Stimulated activated CD4-positive, alpha-beta T cell treated with anti-CD3 and anti-CD28 coated beads, Interleukin-1b, Interleukin-23, amount 100 ng/mL, for 1 hour (primary cell): ENCODE measurements around the gene PHF23.
A peak's percentile ranks its signal among the peaks of the same experiment; 100 is the strongest.

Experiments used
- DNase-seq, 2 donors: peaks; one replicate each; pipeline ENCODE4 v3.0.0-alpha.2; 2020; ENCODE audit warnings: low read depth in 2 of 2

The PHF23 gene

GRCh38 chr17:7239091-7240027, at the start of gene PHF23:
Gene PHF23, minus strand, starts transcription at chr17:7239457. Its CDS starts 178 bp downstream, at chr17:7239279.
- peak; percentile 88 to 96 for DNase-seq

GRCh38 chr17:7285679-7286078, 46.4 kb upstream of the PHF23 start:
- DNase-seq: no peak

- no peak for DNase-seq
Measured at GRCh38 chr17:7284911-7285310, 45.7 kb upstream of the PHF23 start.

- DNase-seq: no peak
Measured at GRCh38 chr17:7283471-7284216, 44.4 kb upstream of the PHF23 start.

- no peak for DNase-seq
Measured at GRCh38 chr17:7282752-7283321, 43.6 kb upstream of the PHF23 start.

GRCh38 chr17:7281953-7282751, 42.9 kb upstream of the PHF23 start:
- no peak for DNase-seq

GRCh38 chr17:7281074-7281952, 42.1 kb upstream of the PHF23 start, which contains the start of gene SLC2A4:
Gene SLC2A4, plus strand, starts transcription at chr17:7281718. Its CDS starts 217 bp downstream, at chr17:7281935.
- peak; percentile 58 to 85 for DNase-seq

GRCh38 chr17:7280519-7281073, 41.3 kb upstream of the PHF23 start:
- DNase-seq: peak; percentile 67 to 76

GRCh38 chr17:7279448-7279847, 40.2 kb upstream of the PHF23 start:
- no peak for DNase-seq

GRCh38 chr17:7266784-7267183, 27.5 kb upstream of the PHF23 start:
- DNase-seq: no peak

- DNase-seq: no peak
Measured at GRCh38 chr17:7263801-7264078, 24.5 kb upstream of the PHF23 start.

GRCh38 chr17:7262935-7263800, 23.9 kb upstream of the PHF23 start:
- no peak for DNase-seq

- no peak for DNase-seq
Measured at GRCh38 chr17:7262192-7262934, 23.1 kb upstream of the PHF23 start, which contains the start of gene CLDN7. Gene CLDN7, minus strand, starts transcription at chr17:7262478. Its CDS starts 435 bp downstream, at chr17:7262043.

- no peak for DNase-seq
Measured at GRCh38 chr17:7261379-7262191, 22.3 kb upstream of the PHF23 start.

GRCh38 chr17:7260651-7261378, 21.6 kb upstream of the PHF23 start:
- no peak for DNase-seq

GRCh38 chr17:7260151-7260550, 20.9 kb upstream of the PHF23 start:
- DNase-seq: no peak

GRCh38 chr17:7259555-7259889, 20.3 kb upstream of the PHF23 start:
- no peak for DNase-seq
